Stimulated activated CD4-positive, alpha-beta T cell treated with anti-CD3 and anti-CD28 coated beads, TNF-alpha, amount 100 ng/mL, for 1 hour (primary cell): ENCODE data around the gene PACS1.

ENCODE experiments used
- DNase-seq, 3 donors: peaks; one replicate each; pipeline ENCODE4 v3.0.0-alpha.2; 2020; ENCODE audit warnings: low read depth in 3 of 3, low spot score in 1 of 3

PACS1 gene

GRCh38 chr11:66131937-66132632 is 62.0 kb downstream of the PACS1 start:
- no peak for DNase-seq

GRCh38 chr11:66133216-66133775 is 63.2 kb downstream of the PACS1 start:
- no peak for DNase-seq

- DNase-seq = no peak
Measured at GRCh38 chr11:66136752-66137123, 66.7 kb downstream of the PACS1 start.

- no peak for DNase-seq
Measured at GRCh38 chr11:66139817-66140404, 69.8 kb downstream of the PACS1 start.

GRCh38 chr11:66142370-66143263 is 72.5 kb downstream of the PACS1 start:
- DNase-seq = no peak

GRCh38 chr11:66143264-66143566 is 73.1 kb downstream of the PACS1 start:
- no peak for DNase-seq

- no peak for DNase-seq
Measured at GRCh38 chr11:66143996-66144678, 74.1 kb downstream of the PACS1 start.

- DNase-seq = no peak
Measured at GRCh38 chr11:66146074-66146473, 76.0 kb downstream of the PACS1 start.

- DNase-seq = no peak
Measured at GRCh38 chr11:66146940-66147339, 76.9 kb downstream of the PACS1 start.

- no peak for DNase-seq
Measured at GRCh38 chr11:66150140-66150539, 80.1 kb downstream of the PACS1 start.

- no peak for DNase-seq
Measured at GRCh38 chr11:66150725-66151124, 80.7 kb downstream of the PACS1 start.

- no peak for DNase-seq
Measured at GRCh38 chr11:66151273-66151672, 81.2 kb downstream of the PACS1 start.

GRCh38 chr11:66154109-66154508 is 84.0 kb downstream of the PACS1 start:
- no peak for DNase-seq

- DNase-seq = no peak
Measured at GRCh38 chr11:66155387-66156073, 85.5 kb downstream of the PACS1 start.

GRCh38 chr11:66157182-66157864 is 87.3 kb downstream of the PACS1 start:
- no peak for DNase-seq

- DNase-seq = no peak
Measured at GRCh38 chr11:66158156-66158555, 88.1 kb downstream of the PACS1 start.

- DNase-seq = no peak
Measured at GRCh38 chr11:66159324-66159984, 89.4 kb downstream of the PACS1 start.

- no peak for DNase-seq
Measured at GRCh38 chr11:66160709-66161108, 90.6 kb downstream of the PACS1 start.

- no peak for DNase-seq
Measured at GRCh38 chr11:66168289-66168688, 98.2 kb downstream of the PACS1 start.

GRCh38 chr11:66172146-66172545 is 102.1 kb downstream of the PACS1 start:
- DNase-seq = no peak
